Osteoblast (primary cell): Measurements from ENCODE around the gene OXNAD1. TPM values are rescaled to one million over a fixed set of nuclear protein-coding genes. Genes with fewer than 3 reads are reported as not detected.

Source experiments
- DNase-seq: peaks from one replicate; pipeline ENCODE4 v3.0.0; 2011; ENCODE audit warnings: low spot score, mixed read lengths; ENCODE audit not compliant: insufficient read length; ENCODE audit errors: missing footprints
- H2AFZ ChIP-seq: 2 replicates; pipeline ENCODE4 v1.6.0; 2011; ENCODE audit warnings: mild to moderate bottlenecking, low read length
- H3K27ac ChIP-seq: 2 replicates; pipeline ENCODE4 v1.5.1; 2011; ENCODE audit warnings: mild to moderate bottlenecking, low read depth, low read length, moderate library complexity
- H3K27me3 ChIP-seq: 2 replicates; pipeline ENCODE4 v1.6.0; 2012; ENCODE audit warnings: mild to moderate bottlenecking, control low read depth, inconsistent platforms, low read length, moderate library complexity; ENCODE audit not compliant: insufficient read depth
- H3K36me3 ChIP-seq: 2 replicates; pipeline ENCODE4 v1.5.1; 2011; ENCODE audit warnings: mild to moderate bottlenecking, low read length, control low read depth, moderate library complexity; ENCODE audit not compliant: insufficient read depth
- H3K4me1 ChIP-seq: 2 replicates; pipeline ENCODE4 v1.5.1; 2011; ENCODE audit warnings: mild to moderate bottlenecking, low read length, control low read depth, moderate library complexity; ENCODE audit not compliant: insufficient read depth
- H3K4me2 ChIP-seq: 2 replicates; pipeline ENCODE4 v1.6.0; 2011; ENCODE audit warnings: mild to moderate bottlenecking, low read length; ENCODE audit not compliant: insufficient read depth
- H3K4me3 ChIP-seq: fragments of 200-600 bp; sonication (generic); 3 replicates; pipeline ENCODE4 v1.5.1; 2012; ENCODE audit warnings: mild to moderate bottlenecking, low read length, inconsistent platforms; ENCODE audit not compliant: insufficient read depth
- H3K79me2 ChIP-seq: 2 replicates; pipeline ENCODE4 v1.6.0; 2012; ENCODE audit warnings: mild to moderate bottlenecking, low read length, control low read depth, inconsistent platforms; ENCODE audit not compliant: insufficient read depth
- H3K9me3 ChIP-seq: 2 replicates; pipeline ENCODE4 v1.5.1; 2011; ENCODE audit warnings: low read depth, low read length, control low read depth
- H4K20me1 ChIP-seq: 2 replicates; pipeline ENCODE4 v1.6.0; 2012; ENCODE audit warnings: mild to moderate bottlenecking, low read length, control low read depth; ENCODE audit not compliant: insufficient read depth
- total RNA-seq: library from RNA; depleted of rRNA; stranded (reverse); fragments of >200 nt; gene quantifications from 2 replicates; pipeline ENCODE4 v1.2.3, GENCODE V29; 2012
- TF ChIP-seq, protein P1 (sequence below): IDR thresholded peaks from 2 replicates; pipeline ENCODE4 v1.5.1; 2011; ENCODE audit warnings: mild to moderate bottlenecking, low read depth, low read length, moderate library complexity; ENCODE audit errors: extremely low read depth

Gene OXNAD1
- total RNA-seq, 1 donor, result 11.9 TPM

DNA sequence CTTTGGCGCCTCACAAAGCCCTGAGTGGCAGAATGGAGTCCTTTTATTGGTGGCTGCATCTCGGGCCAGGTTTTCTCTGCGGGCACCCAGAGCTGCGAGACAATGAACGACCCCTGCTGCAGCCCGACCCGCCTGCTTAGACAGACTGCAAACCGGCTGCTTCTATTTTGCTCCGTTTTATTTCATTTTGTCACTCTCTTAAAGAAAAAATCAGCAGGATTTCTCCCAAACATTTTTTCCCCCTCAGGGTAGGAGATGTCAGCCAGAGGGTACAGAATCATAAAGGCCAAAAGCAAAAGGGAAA is 64.8 kb downstream of the OXNAD1 start:
- Histone ChIP-seq H3K9me3 (no peaks in the 10 kb centered on the region), H3K79me2 (peaks cover 2% of the 10 kb centered on the region), H3K27me3 (no peaks in the 10 kb centered on the region), H3K4me2 (no peak overlapping the region), H4K20me1 (no peaks in the 10 kb centered on the region), H3K4me1 (peaks cover 10% of the 10 kb centered on the region), H3K4me3 (no peak overlapping the region), H3K36me3 (peaks cover 11% of the 10 kb centered on the region), H3K27ac (no peak overlapping the region), H2AFZ (no peak overlapping the region)
- TF ChIP-seq, protein P1, sequence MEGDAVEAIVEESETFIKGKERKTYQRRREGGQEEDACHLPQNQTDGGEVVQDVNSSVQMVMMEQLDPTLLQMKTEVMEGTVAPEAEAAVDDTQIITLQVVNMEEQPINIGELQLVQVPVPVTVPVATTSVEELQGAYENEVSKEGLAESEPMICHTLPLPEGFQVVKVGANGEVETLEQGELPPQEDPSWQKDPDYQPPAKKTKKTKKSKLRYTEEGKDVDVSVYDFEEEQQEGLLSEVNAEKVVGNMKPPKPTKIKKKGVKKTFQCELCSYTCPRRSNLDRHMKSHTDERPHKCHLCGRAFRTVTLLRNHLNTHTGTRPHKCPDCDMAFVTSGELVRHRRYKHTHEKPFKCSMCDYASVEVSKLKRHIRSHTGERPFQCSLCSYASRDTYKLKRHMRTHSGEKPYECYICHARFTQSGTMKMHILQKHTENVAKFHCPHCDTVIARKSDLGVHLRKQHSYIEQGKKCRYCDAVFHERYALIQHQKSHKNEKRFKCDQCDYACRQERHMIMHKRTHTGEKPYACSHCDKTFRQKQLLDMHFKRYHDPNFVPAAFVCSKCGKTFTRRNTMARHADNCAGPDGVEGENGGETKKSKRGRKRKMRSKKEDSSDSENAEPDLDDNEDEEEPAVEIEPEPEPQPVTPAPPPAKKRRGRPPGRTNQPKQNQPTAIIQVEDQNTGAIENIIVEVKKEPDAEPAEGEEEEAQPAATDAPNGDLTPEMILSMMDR, result no peak
- no peak for DNase-seq

DNA sequence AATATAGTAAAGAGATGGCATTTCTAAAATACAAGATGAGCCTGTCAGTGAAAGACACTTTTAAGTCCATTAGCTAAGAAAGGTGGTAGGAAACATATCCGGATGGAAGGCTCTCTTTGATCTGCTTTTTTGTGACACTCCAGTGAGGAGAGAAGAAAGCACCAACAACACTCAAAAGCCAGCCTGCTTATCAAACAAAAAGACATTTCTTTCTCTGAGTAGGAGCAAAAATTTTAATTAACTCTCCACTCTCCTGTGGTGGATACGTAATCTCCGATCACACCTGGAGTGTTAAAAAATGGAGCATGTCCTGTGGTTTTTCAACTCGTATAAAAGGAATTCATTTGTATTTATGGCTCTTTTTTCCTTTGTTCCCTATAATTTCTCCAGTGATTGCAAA is 65.3 kb downstream of the OXNAD1 start:
- TF ChIP-seq, protein P1, result no peak
- Histone ChIP-seq H2AFZ (no peak overlapping the region), H3K79me2 (peaks cover 2% of the 10 kb centered on the region), H3K4me3 (no peak overlapping the region), H3K4me1 (peaks cover 10% of the 10 kb centered on the region), H4K20me1 (no peaks in the 10 kb centered on the region), H3K27me3 (no peaks in the 10 kb centered on the region), H3K4me2 (no peak overlapping the region), H3K9me3 (no peaks in the 10 kb centered on the region), H3K36me3 (peaks cover 17% of the 10 kb centered on the region), H3K27ac (no peak overlapping the region)
- no peak for DNase-seq

DNA sequence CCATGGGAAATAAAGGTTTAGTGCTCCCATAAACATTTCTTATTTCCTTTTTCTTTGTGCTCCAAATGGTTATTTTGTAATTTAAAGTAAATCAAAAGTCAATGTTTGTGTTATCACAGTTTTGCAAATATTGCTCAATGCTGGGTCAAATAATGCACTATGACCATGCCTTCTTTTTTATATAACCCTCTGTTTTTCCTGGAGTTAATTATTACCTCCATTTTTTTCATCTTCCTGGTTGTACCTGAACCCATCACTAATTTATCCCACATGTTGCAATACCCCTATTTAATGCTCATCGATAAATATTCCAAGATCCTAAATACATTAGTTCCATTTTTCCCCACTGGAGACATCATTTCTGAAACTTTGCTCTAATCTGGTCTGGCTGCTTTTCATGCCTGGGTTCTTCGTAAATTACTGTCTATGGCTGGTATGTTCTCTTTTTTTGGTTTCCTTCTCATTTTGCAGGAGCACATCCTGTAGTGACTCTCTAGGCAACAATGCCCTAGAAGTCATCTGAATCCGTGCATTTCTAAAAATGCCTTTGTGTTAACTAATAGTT is 66.4 kb downstream of the OXNAD1 start:
- DNase-seq, result no peak
- Histone ChIP-seq H4K20me1 (no peaks in the 10 kb centered on the region), H3K27ac (no peak overlapping the region), H2AFZ (no peak overlapping the region), H3K27me3 (no peaks in the 10 kb centered on the region), H3K4me2 (no peak overlapping the region), H3K36me3 (peaks cover 20% of the 10 kb centered on the region), H3K4me1 (peaks cover 10% of the 10 kb centered on the region), H3K4me3 (no peak overlapping the region), H3K79me2 (peaks cover 2% of the 10 kb centered on the region), H3K9me3 (no peaks in the 10 kb centered on the region)
- TF ChIP-seq, protein P1, result no peak

DNA sequence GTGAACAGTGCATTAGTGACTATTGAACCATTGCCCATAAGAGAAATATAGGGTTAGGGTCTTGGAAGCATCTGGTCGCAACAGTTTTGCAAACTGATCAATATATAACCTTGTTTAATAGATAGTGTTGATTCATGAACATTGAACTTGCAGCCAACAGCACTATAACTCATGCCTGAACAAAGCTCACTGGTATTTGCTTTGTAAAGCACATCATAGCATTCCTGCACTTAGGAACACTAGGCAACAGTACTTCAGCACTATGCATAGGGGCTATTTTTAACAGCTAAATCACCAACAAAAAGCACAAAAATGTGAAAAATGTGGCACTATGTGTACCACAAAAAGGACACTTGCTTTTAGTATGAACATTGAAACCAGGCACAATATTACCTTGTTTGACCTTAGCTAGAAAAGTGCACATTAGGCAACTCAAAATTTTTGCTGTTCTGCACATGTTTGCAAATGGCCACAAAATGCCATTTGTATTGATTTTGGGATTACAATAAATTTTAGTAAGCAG is 68.0 kb downstream of the OXNAD1 start:
- H2AFZ ChIP-seq, result no peak overlapping the region
- H3K9me3 ChIP-seq, result no peaks in the 10 kb centered on the region
- peaks cover 10% of the 10 kb centered on the region for H3K4me1 ChIP-seq
- peaks cover 20% of the 10 kb centered on the region for H3K36me3 ChIP-seq
- H3K79me2 ChIP-seq, result peaks cover 4% of the 10 kb centered on the region
- H3K27me3 ChIP-seq, result no peaks in the 10 kb centered on the region
- TF ChIP-seq, protein P1, result no peak
- DNase-seq, result no peak
- no peak overlapping the region for H3K4me3 ChIP-seq
- peak overlapping the region; percentile 29 for H3K27ac ChIP-seq
- no peaks in the 10 kb centered on the region for H4K20me1 ChIP-seq
- peak overlapping the region; percentile 46 for H3K4me2 ChIP-seq
